Left lung (tissue), 10 donors: ENCODE data around the gene GDF2. TPM values are rescaled to one million over a fixed set of nuclear protein-coding genes. Genes with fewer than 3 reads are reported as not detected.
A peak's percentile ranks its signal among the peaks of the same experiment; 100 is the strongest.

Experiments
- ATAC-seq: fragments of 200-7000 bp; cut with Tn5 transposase; one replicate; pipeline ENCODE4 v1.9.1; 2020; ENCODE audit warnings: moderate library complexity
- DNase-seq, 4 donors: peaks; one replicate each; pipeline ENCODE4 v3.0.0-alpha.2; 2013 to 2020
- H3K27ac ChIP-seq, 2 donors: fragments of 200-600 bp; sonication (generic) in 1 of 2; one replicate each; pipeline versions ENCODE4 v1.5.0 to v1.8.0; 2020 to 2021
- H3K27me3 ChIP-seq, 2 donors: fragments of 200-600 bp; sonication (generic) in 1 of 2; one replicate each; pipeline versions ENCODE4 v1.5.0 to v1.8.0; 2020 to 2021
- H3K36me3 ChIP-seq, 2 donors: fragments of 200-600 bp; sonication (generic) in 1 of 2; one replicate each; pipeline versions ENCODE4 v1.5.0 to v1.8.0; 2020 to 2021
- H3K4me1 ChIP-seq, 2 donors: fragments of 200-600 bp; one replicate each; pipeline ENCODE4 v1.8.0; 2021
- H3K4me3 ChIP-seq, 2 donors: fragments of 200-600 bp; sonication (generic) in 1 of 2; one replicate each; pipeline versions ENCODE4 v1.5.0 to v1.8.0; 2020 to 2021; ENCODE audit warnings: mild to moderate bottlenecking in 1 of 2
- H3K9me3 ChIP-seq, 2 donors: fragments of 200-600 bp; sonication (generic) in 1 of 2; one replicate each; pipeline versions ENCODE4 v1.5.0 to v1.8.0; 2020 to 2021
- CTCF ChIP-seq, 2 donors: fragments of 200-600 bp; sonication (generic) in 1 of 2; IDR thresholded peaks; one replicate each; pipeline versions ENCODE4 v1.5.0 to v1.8.0; 2021; ENCODE audit warnings: antibody characterized with exemption in 2 of 2
- intact Hi-C, 2 donors: fragments of 100-400 bp; cut with DNase I; formaldehyde crosslinking; loops; one replicate each; pipeline versions ENCODE4 v1.11.2 to v1.14.2; 2022
- polyA plus RNA-seq, 6 donors: library from polyadenylated mRNA; unstranded; fragments of 120-200 nt; gene quantifications; one replicate each; pipeline ENCODE4 v1.2.1, GENCODE V29; 2013; ENCODE audit not compliant: insufficient read length in 6 of 6
- total RNA-seq, 2 donors: library from RNA; stranded (reverse); fragmentation: NEBNext Ultra II Directional; extraction: Animal tissue kit (Norgen Biotek cat#: 25700); gene quantifications; one replicate each; pipeline ENCODE4 v1.2.1, GENCODE V29; 2021
- donor health status: DM: no; HTN: yes; CAD: no.
- donor health status: DM: no; HTN: no; CAD: no.

The GDF2 gene
- total and polyA plus RNA-seq, 8 donors = 0.20 to 0.39 (median 0.23) TPM; not detected in 2

- H3K9me3 ChIP-seq = no peaks in the 10 kb centered on the region
- intact Hi-C loops = no loop called here
- peak in 2 of 4 donors; percentile 31 to 53 for DNase-seq
- H3K36me3 ChIP-seq = no peaks in the 10 kb centered on the region
- no peak for TF ChIP-seq CTCF (IDR thresholded peaks at IDR 0.05)
- H3K27ac ChIP-seq = no peak within 1 kb of the TSS
- peak; percentile 16 for ATAC-seq
- H3K27me3 ChIP-seq = peaks cover 13 to 73% of the 10 kb centered on the region in 2 donors
- peak within 1 kb of the TSS; percentile 31 to 32 for H3K4me3 ChIP-seq
- peaks cover 0 to 12% of the 10 kb centered on the region in 2 donors for H3K4me1 ChIP-seq
These were observed 22.4 kb upstream of the GDF2 start, which contains the start of gene GDF10 for GRCh38 chr10:47299611-47300428. Gene GDF10 (plus strand): TSS chr10:47300197. CDS start chr10:47300652, 455 bp downstream.

- TF ChIP-seq CTCF (IDR thresholded peaks at IDR 0.05) = no peak
- DNase-seq (no peak), ATAC-seq (peak; percentile 15)
- Histone ChIP-seq H3K4me1 (peaks cover 0 to 12% of the 10 kb centered on the region in 2 donors), H3K36me3 (no peaks in the 10 kb centered on the region), H3K4me3 (peak overlapping the region; percentile 31 to 32), H3K9me3 (no peaks in the 10 kb centered on the region), H3K27ac (no peak overlapping the region), H3K27me3 (peaks cover 13 to 67% of the 10 kb centered on the region in 2 donors)
- intact Hi-C loops = no loop called here
These were observed 21.8 kb upstream of the GDF2 start for GRCh38 chr10:47300429-47300931.

DNA sequence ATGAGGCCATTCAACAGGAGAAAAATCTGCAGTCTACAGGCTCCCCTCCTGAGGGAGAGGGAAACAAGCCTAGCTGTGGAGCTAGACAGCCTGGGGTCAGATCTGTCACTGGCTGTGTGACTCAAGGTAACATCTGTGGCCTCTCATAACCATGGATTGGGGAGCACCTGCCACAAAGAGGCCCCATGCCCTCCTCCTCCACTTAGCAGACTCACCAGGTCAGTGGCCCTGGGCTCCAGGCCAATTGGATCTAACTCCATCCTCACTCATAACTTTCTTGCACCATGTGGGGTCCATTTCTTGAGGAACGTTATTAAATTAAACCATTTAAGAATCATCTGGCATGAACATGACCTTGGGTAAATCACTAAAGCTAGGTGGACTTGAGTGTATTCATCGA, 20.4 kb upstream of the GDF2 start:
- peaks cover 13 to 56% of the 10 kb centered on the region in 2 donors for H3K27me3 ChIP-seq
- no peak overlapping the region for H3K27ac ChIP-seq
- peak overlapping the region in 1 of 2 donors; percentile 32 for H3K4me3 ChIP-seq
- intact Hi-C loops = no loop called here
- TF ChIP-seq CTCF (IDR thresholded peaks at IDR 0.05) = no peak
- ATAC-seq (no peak), DNase-seq (no peak)
- peaks cover 0 to 12% of the 10 kb centered on the region in 2 donors for H3K4me1 ChIP-seq
- no peaks in the 10 kb centered on the region for H3K36me3 ChIP-seq
- no peaks in the 10 kb centered on the region for H3K9me3 ChIP-seq

GRCh38 chr10:47303105-47303504, 19.1 kb upstream of the GDF2 start:
- no peak for TF ChIP-seq CTCF (IDR thresholded peaks at IDR 0.05)
- no peak for ATAC-seq
- intact Hi-C loops = no loop called here

DNA sequence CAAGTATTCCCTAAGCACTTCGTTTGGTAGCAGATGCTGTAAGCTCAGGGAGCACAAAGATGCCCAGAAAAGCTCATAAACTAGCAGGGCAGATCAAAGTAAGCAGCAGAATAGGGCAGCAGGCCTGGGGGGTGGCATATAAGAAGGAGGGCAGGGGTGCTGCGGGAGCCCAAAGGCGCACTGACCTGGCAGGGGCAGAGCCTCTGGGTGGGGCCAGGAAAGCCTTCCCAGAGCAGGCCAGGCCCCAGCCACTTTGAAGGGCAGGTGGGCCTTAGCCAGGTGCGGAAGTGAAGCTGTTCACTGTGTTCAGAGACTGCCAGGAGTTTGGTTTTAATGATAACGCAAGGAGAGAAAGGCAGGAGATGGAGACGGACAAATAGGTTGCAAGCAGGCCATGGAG, 18.4 kb upstream of the GDF2 start:
- Histone ChIP-seq H3K4me1 (peaks cover 0 to 12% of the 10 kb centered on the region in 2 donors), H3K27ac (no peak overlapping the region), H3K36me3 (no peaks in the 10 kb centered on the region), H3K27me3 (peaks cover 13 to 43% of the 10 kb centered on the region in 2 donors), H3K9me3 (no peaks in the 10 kb centered on the region), H3K4me3 (no peak overlapping the region)
- DNase-seq (no peak), ATAC-seq (no peak)
- no peak for TF ChIP-seq CTCF (IDR thresholded peaks at IDR 0.05)
- intact Hi-C loops = no loop called here

More at GRCh38 chr10:47303105-47303504, 19.1 kb upstream of the GDF2 start:
- Histone ChIP-seq H3K4me1 (peaks cover 0 to 12% of the 10 kb centered on the region in 2 donors), H3K27me3 (peaks cover 13 to 50% of the 10 kb centered on the region in 2 donors), H3K27ac (no peak overlapping the region), H3K9me3 (no peaks in the 10 kb centered on the region), H3K36me3 (no peaks in the 10 kb centered on the region), H3K4me3 (no peak overlapping the region)
- no peak for DNase-seq
